ENCODE measurements around the gene FOXO3B.
"Not testable (repeated sequence)": the region's sequence is repeated elsewhere in the genome, so short reads cannot be mapped to it uniquely, and the experiment has no call there.

FOXO3B gene

DNA sequence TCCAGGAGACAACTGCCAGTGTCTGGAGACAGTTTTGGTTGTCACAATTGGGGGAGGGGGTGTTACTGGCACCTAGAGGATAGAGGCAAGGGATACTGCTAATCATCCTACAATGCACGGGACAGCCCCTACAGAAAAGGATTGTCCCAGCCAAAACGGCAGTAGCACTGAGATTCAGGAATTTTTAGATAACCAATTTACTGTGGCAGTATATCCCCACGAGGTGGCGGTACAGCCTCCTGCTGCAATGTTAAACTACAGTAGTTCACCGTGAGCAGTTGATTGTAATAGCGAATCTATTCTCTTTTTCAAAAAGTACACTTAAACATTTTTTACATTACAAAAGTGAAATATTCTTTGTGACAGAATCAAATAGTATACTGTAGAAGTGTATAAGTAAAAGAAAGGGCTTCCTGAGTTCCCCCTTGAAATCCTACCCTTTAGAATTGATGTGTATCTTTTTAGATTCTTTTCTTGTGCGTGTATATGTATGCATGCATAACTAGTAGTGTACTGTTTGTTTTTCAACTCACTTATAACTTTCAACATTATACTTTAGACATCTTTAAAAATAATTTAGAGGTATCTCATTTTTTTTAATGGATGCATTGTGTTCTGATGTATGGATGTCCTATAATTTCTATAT lies 30.4 kb upstream of the FOXO3B start:
- H3K9me2 ChIP-seq (replicated peaks; ENCODE audit: control insufficient read depth, low read length); H4K20me1 ChIP-seq (ENCODE audit: control insufficient read depth, insufficient read depth, low read depth, low read length); H3F3A ChIP-seq (ENCODE audit: control insufficient read depth, insufficient read depth); H3K4me2 ChIP-seq (ENCODE audit: low read length); H3K27ac ChIP-seq (ENCODE audit: low read depth, low read length); H3K27me3 ChIP-seq (ENCODE audit: control insufficient read depth, low read length); H3K36me3 ChIP-seq (ENCODE audit: control insufficient read depth, low read length); H3K9me3 ChIP-seq (ENCODE audit: control insufficient read depth, insufficient read depth, low read length); H3K4me3 ChIP-seq (ENCODE audit: low read length); H3K79me2 ChIP-seq (ENCODE audit: control insufficient read depth, low read length); H3K4me1 ChIP-seq (ENCODE audit: control insufficient read depth, low read length): not testable (repeated sequence)
- TF ChIP-seq, protein P1, sequence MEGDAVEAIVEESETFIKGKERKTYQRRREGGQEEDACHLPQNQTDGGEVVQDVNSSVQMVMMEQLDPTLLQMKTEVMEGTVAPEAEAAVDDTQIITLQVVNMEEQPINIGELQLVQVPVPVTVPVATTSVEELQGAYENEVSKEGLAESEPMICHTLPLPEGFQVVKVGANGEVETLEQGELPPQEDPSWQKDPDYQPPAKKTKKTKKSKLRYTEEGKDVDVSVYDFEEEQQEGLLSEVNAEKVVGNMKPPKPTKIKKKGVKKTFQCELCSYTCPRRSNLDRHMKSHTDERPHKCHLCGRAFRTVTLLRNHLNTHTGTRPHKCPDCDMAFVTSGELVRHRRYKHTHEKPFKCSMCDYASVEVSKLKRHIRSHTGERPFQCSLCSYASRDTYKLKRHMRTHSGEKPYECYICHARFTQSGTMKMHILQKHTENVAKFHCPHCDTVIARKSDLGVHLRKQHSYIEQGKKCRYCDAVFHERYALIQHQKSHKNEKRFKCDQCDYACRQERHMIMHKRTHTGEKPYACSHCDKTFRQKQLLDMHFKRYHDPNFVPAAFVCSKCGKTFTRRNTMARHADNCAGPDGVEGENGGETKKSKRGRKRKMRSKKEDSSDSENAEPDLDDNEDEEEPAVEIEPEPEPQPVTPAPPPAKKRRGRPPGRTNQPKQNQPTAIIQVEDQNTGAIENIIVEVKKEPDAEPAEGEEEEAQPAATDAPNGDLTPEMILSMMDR (IDR thresholded peaks at IDR 0.05; ENCODE audit: low read depth, low read length, poor library complexity, severe bottlenecking), result peak; percentile 38

DNA sequence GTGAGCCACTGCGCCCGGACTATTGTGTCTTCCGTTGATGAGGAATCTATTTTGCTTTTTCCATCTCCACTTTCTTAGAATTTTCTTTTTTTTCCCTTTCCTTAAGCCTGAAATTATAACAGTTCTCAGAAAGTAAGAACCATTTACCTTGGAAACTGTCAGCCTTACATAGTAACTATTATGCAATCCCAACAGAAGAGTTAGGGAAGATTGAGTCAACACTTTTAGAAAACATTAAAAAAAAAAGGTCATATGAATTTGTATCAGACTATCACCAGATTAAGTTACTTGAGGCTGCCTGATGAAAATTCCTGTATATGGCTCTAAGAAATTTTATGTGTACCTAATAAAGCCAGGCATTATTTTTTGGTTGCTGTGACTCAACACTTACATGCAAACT lies 26.1 kb upstream of the FOXO3B start:
- H3K79me2 ChIP-seq (ENCODE audit: control insufficient read depth, low read length), result not testable (repeated sequence)

DNA sequence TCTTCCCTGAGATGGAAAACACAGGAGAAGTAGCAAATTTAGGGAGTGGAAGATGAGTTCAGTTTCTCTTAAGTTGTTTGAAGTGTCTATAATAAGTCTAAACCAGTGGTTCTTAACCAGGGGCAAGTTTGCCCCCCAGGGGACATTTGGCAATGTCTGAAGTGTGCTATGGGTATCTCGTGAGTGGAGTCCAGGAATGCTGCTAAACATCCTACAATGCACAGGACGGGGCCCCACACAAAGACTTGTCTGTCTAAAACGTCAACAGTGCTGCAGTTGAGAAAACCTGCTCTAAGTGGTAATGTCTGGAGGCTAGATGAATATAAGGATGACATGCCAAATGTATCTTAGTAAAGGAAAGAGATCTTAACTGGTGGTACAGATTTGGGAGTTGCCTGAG lies 23.8 kb upstream of the FOXO3B start:
- H4K20me1 ChIP-seq (ENCODE audit: control insufficient read depth, insufficient read depth, low read depth, low read length); H3K36me3 ChIP-seq (ENCODE audit: control insufficient read depth, low read length); H3K9me3 ChIP-seq (ENCODE audit: control insufficient read depth, insufficient read depth, low read length); H3K27ac ChIP-seq (ENCODE audit: low read depth, low read length); H3K4me1 ChIP-seq (ENCODE audit: control insufficient read depth, low read length); H3K9me2 ChIP-seq (replicated peaks; ENCODE audit: control insufficient read depth, low read length); H3K4me3 ChIP-seq (ENCODE audit: low read length); H3K4me2 ChIP-seq (ENCODE audit: low read length); H3K27me3 ChIP-seq (ENCODE audit: control insufficient read depth, low read length); H3K79me2 ChIP-seq (ENCODE audit: control insufficient read depth, low read length); H3F3A ChIP-seq (ENCODE audit: control insufficient read depth, insufficient read depth): not testable (repeated sequence)

More for the DNA sequence above, 26.1 kb upstream of the FOXO3B start:
- not testable (repeated sequence) for H3K4me2 ChIP-seq (ENCODE audit: low read length); H3K4me3 ChIP-seq (ENCODE audit: low read length); H3K9me3 ChIP-seq (ENCODE audit: control insufficient read depth, insufficient read depth, low read length); H3F3A ChIP-seq (ENCODE audit: control insufficient read depth, insufficient read depth); H4K20me1 ChIP-seq (ENCODE audit: control insufficient read depth, insufficient read depth, low read depth, low read length); H3K27ac ChIP-seq (ENCODE audit: low read depth, low read length); H3K9me2 ChIP-seq (replicated peaks; ENCODE audit: control insufficient read depth, low read length); H3K27me3 ChIP-seq (ENCODE audit: control insufficient read depth, low read length); H3K36me3 ChIP-seq (ENCODE audit: control insufficient read depth, low read length); H3K4me1 ChIP-seq (ENCODE audit: control insufficient read depth, low read length)

DNA sequence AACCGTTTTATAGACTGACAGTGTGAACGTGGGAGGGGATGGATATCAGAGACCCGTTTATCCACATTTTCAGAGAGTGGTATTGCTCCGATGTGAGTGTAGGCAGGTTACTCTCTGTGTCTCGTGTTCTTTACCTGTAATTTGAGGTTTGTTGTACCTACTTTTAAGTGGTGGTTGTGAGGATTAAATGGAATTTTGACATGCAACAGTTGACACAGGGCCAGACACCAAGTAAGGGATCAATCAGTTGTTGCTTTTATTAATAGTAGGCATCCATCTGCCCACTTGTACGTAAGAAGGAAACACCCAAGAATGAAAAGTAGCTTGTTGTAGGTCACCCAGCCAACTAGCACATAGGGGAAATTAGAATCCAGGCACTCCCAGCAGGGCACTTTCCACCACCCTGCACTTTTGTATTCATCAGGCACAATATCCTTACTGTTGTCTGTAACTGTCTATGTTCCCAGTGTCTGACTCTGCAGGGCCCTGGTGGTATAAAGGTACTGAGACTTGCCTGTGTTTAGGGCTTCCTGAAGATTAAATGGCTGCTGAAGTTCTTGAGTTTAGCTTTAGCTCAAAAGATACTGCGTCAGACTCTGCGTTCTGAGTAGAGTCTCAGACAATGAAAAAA lies 16.5 kb upstream of the FOXO3B start:
- peak overlapping the region; percentile 84 for H3K4me3 ChIP-seq (ENCODE audit: low read length)
- H3K27me3 ChIP-seq (ENCODE audit: control insufficient read depth, low read length); H3K79me2 ChIP-seq (ENCODE audit: control insufficient read depth, low read length): not testable (repeated sequence)

DNA sequence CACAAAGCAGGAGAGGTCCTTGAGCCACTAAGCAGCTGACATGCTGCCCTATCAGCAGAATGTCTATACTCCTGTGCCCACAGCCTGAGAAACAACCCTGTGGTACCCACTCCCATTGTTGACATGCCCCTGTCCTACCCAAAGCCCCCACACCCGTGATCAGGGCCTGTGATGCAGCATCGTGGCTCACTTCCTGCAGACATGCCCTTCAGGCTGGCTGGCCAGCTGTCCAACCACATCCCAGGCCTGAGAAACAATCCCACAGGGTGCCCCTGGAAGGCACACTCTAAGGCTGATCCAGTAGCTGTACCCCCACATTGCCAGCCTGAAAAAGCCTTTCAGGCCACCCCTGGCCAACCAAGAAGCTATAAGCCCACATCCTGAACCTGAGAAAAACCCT lies 13.0 kb upstream of the FOXO3B start:
- H3F3A ChIP-seq (ENCODE audit: control insufficient read depth, insufficient read depth); H3K4me3 ChIP-seq (ENCODE audit: low read length); H3K4me2 ChIP-seq (ENCODE audit: low read length); H3K36me3 ChIP-seq (ENCODE audit: control insufficient read depth, low read length); H4K20me1 ChIP-seq (ENCODE audit: control insufficient read depth, insufficient read depth, low read depth, low read length); H3K79me2 ChIP-seq (ENCODE audit: control insufficient read depth, low read length); H3K9me3 ChIP-seq (ENCODE audit: control insufficient read depth, insufficient read depth, low read length); H3K4me1 ChIP-seq (ENCODE audit: control insufficient read depth, low read length); H3K27me3 ChIP-seq (ENCODE audit: control insufficient read depth, low read length); H3K9me2 ChIP-seq (replicated peaks; ENCODE audit: control insufficient read depth, low read length); H3K27ac ChIP-seq (ENCODE audit: low read depth, low read length): not testable (repeated sequence)

More for the DNA sequence above, 16.5 kb upstream of the FOXO3B start:
- H3K4me1 ChIP-seq (ENCODE audit: control insufficient read depth, low read length); H3F3A ChIP-seq (ENCODE audit: control insufficient read depth, insufficient read depth); H3K9me2 ChIP-seq (replicated peaks; ENCODE audit: control insufficient read depth, low read length); H3K36me3 ChIP-seq (ENCODE audit: control insufficient read depth, low read length); H3K9me3 ChIP-seq (ENCODE audit: control insufficient read depth, insufficient read depth, low read length); H3K27ac ChIP-seq (ENCODE audit: low read depth, low read length); H4K20me1 ChIP-seq (ENCODE audit: control insufficient read depth, insufficient read depth, low read depth, low read length): not testable (repeated sequence)
- H3K4me2 ChIP-seq (ENCODE audit: low read length), result peak overlapping the region; percentile 96

DNA sequence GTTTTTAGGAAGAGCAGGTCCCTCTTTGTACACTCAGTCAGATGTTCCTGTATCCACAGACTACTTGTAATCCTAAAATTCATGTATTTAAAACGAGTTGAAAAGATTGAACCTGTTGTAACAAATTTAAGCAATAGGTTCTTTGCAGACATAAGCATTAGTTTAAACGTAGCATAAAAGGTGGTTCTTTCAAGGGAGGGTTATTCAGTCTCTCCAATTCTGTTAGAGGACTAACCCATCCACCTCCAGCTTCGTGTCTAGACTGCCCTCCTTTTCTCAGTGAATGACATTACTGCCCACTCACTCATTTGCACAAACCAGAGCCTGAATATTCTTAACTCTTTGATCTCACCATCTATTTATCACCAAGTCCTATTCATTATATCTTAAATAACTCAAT lies 554 bp upstream of the FOXO3B start:
- not testable (repeated sequence) for H3K27ac ChIP-seq (ENCODE audit: low read depth, low read length); H3K9me3 ChIP-seq (ENCODE audit: control insufficient read depth, insufficient read depth, low read length); H3F3A ChIP-seq (ENCODE audit: control insufficient read depth, insufficient read depth); H3K36me3 ChIP-seq (ENCODE audit: control insufficient read depth, low read length); H3K79me2 ChIP-seq (ENCODE audit: control insufficient read depth, low read length); H3K9me2 ChIP-seq (replicated peaks; ENCODE audit: control insufficient read depth, low read length); H4K20me1 ChIP-seq (ENCODE audit: control insufficient read depth, insufficient read depth, low read depth, low read length); H3K27me3 ChIP-seq (ENCODE audit: control insufficient read depth, low read length)
- Histone ChIP-seq H3K4me1 (ENCODE audit: control insufficient read depth, low read length) (peaks cover 13% of the 10 kb centered on the region), H3K4me3 (ENCODE audit: low read length) (peak overlapping the region; percentile 76), H3K4me2 (ENCODE audit: low read length) (peak overlapping the region; percentile 59)

DNA sequence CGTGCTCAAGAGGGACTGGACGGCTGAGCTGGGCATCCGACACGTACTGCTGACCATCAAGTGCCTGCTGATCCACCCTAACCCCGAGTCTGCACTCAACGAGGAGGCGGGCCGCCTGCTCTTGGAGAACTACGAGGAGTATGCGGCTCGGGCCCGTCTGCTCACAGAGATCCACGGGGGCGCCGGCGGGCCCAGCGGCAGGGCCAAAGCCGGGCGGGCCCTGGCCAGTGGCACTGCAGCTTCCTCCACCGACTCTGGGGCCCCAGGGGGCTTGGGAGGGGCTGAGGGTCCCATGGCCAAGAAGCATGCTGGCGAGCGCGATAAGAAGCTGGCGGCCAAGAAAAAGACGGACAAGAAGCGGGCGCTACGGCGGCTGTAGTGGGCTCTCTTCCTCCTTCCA lies 4.7 kb downstream of the FOXO3B start:
- not testable (repeated sequence) for H3K27ac ChIP-seq (ENCODE audit: low read depth, low read length); H3K4me3 ChIP-seq (ENCODE audit: low read length); H3K27me3 ChIP-seq (ENCODE audit: control insufficient read depth, low read length); H3K9me2 ChIP-seq (replicated peaks; ENCODE audit: control insufficient read depth, low read length); H3F3A ChIP-seq (ENCODE audit: control insufficient read depth, insufficient read depth); H3K9me3 ChIP-seq (ENCODE audit: control insufficient read depth, insufficient read depth, low read length); H3K4me1 ChIP-seq (ENCODE audit: control insufficient read depth, low read length); H3K79me2 ChIP-seq (ENCODE audit: control insufficient read depth, low read length); H3K4me2 ChIP-seq (ENCODE audit: low read length); H4K20me1 ChIP-seq (ENCODE audit: control insufficient read depth, insufficient read depth, low read depth, low read length)
- H3K36me3 ChIP-seq (ENCODE audit: control insufficient read depth, low read length), result peaks cover 20% of the 10 kb centered on the region

Measured in DOHH2 (cell line).